BJ (cell line): ENCODE measurements around the gene SNX20. TPM values are rescaled to one million over a fixed set of nuclear protein-coding genes. Genes with fewer than 3 reads are reported as not detected.

Source experiments
- CTCF ChIA-PET: fragments of 350-600 bp; formaldehyde crosslinking; extraction: SDS; loops from one replicate; lab custom pipeline; 2021; ENCODE audit warnings: antibody characterized with exemption, inconsistent platforms; lab: Yijun Ruan, JAX
- POLR2A ChIA-PET: fragments of 300-600 bp; sonication (Branson Sonifier 250); formaldehyde crosslinking; extraction: SDS; loops from one replicate; lab custom pipeline; 2021; ENCODE audit warnings: antibody characterized with exemption; lab: Charles Lee
- DNase-seq: peaks from one replicate; pipeline ENCODE4 v3.0.0-alpha.2; 2011; ENCODE audit warnings: low read depth
- H3K27me3 ChIP-seq: 2 replicates; pipeline ENCODE4 v1.6.0; 2011; ENCODE audit warnings: low read length; ENCODE audit not compliant: control insufficient read depth, insufficient read depth
- H3K36me3 ChIP-seq: 2 replicates; pipeline ENCODE4 v1.5.1; 2011; ENCODE audit warnings: low read length; ENCODE audit not compliant: control insufficient read depth, insufficient read depth
- H3K4me3 ChIP-seq: 2 replicates; pipeline ENCODE4 v1.5.1; 2011; ENCODE audit warnings: low read depth, mild to moderate bottlenecking, control low read depth, low read length
- polyA plus RNA-seq: library from polyadenylated mRNA; depleted of rRNA; stranded (reverse); fragments of >200 nt; gene quantifications from 2 replicates; pipeline ENCODE4 v1.2.3, GENCODE V29; 2011
- TF ChIP-seq, protein P1 (sequence below): IDR thresholded peaks from 2 replicates; pipeline ENCODE4 v1.5.1; 2011; ENCODE audit warnings: low read depth, mild to moderate bottlenecking, control low read depth, inconsistent platforms, low read length, moderate library complexity; ENCODE audit not compliant: insufficient read depth

Gene SNX20
- polyA plus RNA-seq, 1 experiment = not detected

DNA sequence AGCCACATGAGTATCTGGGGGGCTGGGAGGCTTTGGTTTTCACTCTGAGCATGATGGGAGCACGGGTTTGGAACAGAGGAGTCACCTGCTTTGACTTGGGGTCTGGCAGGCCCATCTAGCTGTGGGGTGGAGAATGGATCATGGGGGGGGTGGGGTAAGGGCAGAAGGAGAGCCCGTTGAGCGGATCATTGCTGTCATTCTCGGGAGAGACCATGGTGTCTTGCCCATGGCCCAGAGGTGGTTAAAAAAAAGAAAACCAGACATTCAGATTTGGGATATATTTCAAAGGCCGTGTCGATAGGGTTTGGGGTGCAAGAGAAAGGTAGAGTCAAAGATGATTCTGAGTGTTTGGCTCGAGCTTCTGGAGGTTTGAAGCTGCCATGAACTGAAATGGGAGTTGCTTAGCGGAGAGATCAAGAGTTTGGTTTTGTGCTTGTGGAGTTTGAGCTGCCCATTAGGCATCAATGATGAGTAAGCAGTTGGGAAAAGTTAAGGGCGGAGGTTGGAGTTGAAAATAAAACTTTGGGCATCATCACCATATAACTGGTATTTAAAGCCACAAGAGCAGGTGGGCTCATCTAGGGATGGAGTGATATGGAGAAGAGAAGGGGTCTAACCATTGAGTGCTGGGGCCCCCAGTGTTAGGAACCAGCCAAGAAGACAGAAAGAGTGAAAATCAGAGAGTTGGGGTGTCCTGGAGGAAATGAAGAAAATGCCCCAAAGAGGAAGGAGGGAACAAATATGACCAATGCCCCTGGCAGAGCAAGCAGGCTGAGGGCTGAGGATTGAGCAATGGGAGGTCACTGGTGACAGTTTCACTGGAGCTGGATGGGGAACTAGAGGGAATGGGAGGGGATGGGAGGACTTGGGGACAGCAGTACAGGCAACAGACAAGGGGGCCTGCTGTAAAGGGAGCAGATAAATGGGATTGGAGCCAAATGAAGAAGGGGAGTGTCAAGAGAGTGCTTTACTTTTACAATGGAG is 14.2 kb upstream of the SNX20 start:
- POLR2A ChIA-PET = no interaction called here
- DNase-seq = no peak
- CTCF ChIA-PET = interaction anchor here (1.1 to 1.9 kb wide), 4 partner anchors 18 to 111 kb away, joined by 3 to 6 read pairs (median 4); no protein-coding TSS in a partner anchor
- Histone ChIP-seq H3K4me3 (no peak overlapping the region), H3K27me3 (peaks cover 9% of the 10 kb centered on the region), H3K36me3 (no peaks in the 10 kb centered on the region)
- TF ChIP-seq, protein P1, sequence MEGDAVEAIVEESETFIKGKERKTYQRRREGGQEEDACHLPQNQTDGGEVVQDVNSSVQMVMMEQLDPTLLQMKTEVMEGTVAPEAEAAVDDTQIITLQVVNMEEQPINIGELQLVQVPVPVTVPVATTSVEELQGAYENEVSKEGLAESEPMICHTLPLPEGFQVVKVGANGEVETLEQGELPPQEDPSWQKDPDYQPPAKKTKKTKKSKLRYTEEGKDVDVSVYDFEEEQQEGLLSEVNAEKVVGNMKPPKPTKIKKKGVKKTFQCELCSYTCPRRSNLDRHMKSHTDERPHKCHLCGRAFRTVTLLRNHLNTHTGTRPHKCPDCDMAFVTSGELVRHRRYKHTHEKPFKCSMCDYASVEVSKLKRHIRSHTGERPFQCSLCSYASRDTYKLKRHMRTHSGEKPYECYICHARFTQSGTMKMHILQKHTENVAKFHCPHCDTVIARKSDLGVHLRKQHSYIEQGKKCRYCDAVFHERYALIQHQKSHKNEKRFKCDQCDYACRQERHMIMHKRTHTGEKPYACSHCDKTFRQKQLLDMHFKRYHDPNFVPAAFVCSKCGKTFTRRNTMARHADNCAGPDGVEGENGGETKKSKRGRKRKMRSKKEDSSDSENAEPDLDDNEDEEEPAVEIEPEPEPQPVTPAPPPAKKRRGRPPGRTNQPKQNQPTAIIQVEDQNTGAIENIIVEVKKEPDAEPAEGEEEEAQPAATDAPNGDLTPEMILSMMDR = no peak

DNA sequence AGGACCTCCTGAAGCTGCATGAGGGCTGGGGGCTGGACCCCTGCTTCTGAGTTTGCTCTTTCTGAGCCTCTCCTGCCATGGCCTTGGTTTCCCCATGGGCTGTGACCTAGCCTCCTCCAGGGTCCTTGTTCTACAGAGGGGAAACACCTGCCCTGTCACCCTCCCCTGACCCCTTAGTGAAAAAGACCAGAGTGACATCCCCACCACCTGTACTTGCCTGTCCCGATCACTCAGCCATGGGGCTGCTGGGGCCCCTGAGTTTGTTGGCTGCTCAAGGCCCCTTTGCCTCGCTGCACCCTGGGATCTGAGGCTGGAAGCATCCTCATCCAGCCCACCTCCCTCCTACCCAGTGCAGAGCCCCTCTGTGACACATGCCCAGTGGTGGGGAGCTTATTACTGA is 13.1 kb upstream of the SNX20 start:
- H3K4me3 ChIP-seq = no peak overlapping the region

DNA sequence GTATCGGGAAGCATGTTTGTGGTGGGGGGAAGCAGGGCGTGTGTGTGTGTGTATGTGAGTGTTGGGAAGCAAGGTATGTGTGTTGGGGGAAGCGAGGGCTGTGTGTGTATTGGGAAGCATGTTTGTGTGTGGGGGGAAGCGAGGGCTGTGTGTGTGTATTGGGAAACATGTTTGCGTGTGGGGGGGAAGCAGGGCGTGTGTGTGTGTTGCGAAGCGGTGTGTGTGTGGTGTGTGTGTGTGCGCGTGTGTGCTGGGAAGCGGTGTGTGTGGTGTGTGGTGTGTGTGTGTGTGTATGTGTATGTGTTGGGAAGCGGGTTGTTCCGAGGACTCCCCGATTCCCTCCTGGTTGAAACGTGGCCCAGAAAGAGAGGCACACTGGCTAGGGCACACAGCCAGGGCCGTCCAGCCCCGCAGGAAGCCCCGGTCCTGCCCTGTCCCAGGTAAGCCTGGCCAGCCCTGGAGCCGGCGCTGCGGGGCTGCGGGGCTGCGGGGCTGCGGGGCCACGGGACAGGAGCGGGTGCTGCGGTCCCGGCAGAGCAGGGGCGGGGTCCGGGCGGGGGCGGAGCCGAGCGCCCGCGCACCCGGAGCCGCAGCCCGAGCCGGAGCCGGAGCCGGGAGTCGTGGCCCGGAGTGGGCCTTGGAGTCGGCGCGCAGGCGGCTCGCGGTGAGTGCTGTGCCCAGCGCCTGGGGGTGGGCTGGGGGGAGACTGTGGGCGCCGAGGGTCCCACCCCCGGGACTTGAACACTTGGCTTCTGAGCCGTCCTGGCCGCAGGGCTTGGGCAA is 12.1 kb upstream of the SNX20 start, which contains the start of gene NOD2:
Gene NOD2 (plus strand): TSS at position 608 of the 783 bp plus-strand sequence. CDS start 5,890 bp downstream, outside the sequence.
- TF ChIP-seq, protein P1 = no peak
- Histone ChIP-seq H3K27me3 (peaks cover 9% of the 10 kb centered on the region), H3K36me3 (no peaks in the 10 kb centered on the region), H3K4me3 (peak within 1 kb of the TSS; percentile 18; the same call in 1 of the 2 replicates)
- CTCF ChIA-PET = interaction anchor here (1.6 kb wide), 1 partner anchor 114 kb away, joined by 5 read pairs; no protein-coding TSS in a partner anchor
- POLR2A ChIA-PET = interaction anchor here (0.6 kb wide), 1 partner anchor 196 kb away, joined by 5 read pairs; no protein-coding TSS in a partner anchor
- DNase-seq = no peak

More for the DNA sequence above, 13.1 kb upstream of the SNX20 start:
- ChIA-PET CTCF (interaction anchor here (1.6 kb wide), 1 partner anchor 113 kb away, joined by 5 read pairs; no protein-coding TSS in a partner anchor), POLR2A (no interaction called here)
- Histone ChIP-seq H3K36me3 (no peaks in the 10 kb centered on the region), H3K27me3 (peaks cover 9% of the 10 kb centered on the region)
- TF ChIP-seq, protein P1 = no peak
- no peak for DNase-seq

DNA sequence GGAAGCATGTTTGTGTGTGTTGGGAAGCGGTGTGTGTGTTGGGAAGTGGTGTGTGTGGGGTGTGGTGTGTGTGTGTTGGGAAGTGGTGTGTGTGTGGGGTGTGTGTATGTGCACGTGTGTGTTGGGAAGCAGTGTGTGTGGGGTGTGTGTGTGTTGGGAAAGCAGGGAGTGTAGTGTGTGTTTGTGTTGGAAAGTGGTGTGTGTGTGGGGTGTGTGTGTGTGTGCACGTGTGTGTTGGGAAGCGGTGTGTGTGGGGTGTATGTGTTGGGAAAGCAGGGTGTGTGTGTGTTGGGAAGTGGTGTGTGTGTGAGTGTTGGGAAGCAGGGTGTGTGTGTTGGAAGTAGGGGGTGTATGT is 11.5 kb upstream of the SNX20 start:
- ChIA-PET POLR2A (no interaction called here), CTCF (no interaction called here)
- no peak for DNase-seq
- H3K4me3 ChIP-seq = no peak overlapping the region
- H3K36me3 ChIP-seq = no peaks in the 10 kb centered on the region
- H3K27me3 ChIP-seq = peaks cover 9% of the 10 kb centered on the region
- TF ChIP-seq, protein P1 = no peak
